GM23338 (cell line): ENCODE data around the gene GABARAPL1. TPM values are rescaled to one million over a fixed set of nuclear protein-coding genes. Genes with fewer than 3 reads are reported as not detected.

Experiments
- ATAC-seq: fragments of 200-7000 bp; cut with Tn5 transposase; 3 replicates; pipeline ENCODE4 v1.9.1; 2020
- DNase-seq: peaks from one replicate; pipeline ENCODE4 v3.0.0-alpha.2; 2015; ENCODE audit warnings: low spot score
- H2AFZ ChIP-seq: fragments of 200-600 bp; sonication (generic); 2 replicates; pipeline ENCODE4 v1.8.0; 2016; ENCODE audit warnings: antibody characterized with exemption, mild to moderate bottlenecking, moderate library complexity
- H3F3A ChIP-seq: fragments of 200-600 bp; sonication (generic); replicated peaks from 2 replicates; pipeline ENCODE4 v1.8.0; 2017; ENCODE audit warnings: antibody characterized with exemption, mixed run types, low read depth
- H3K27ac ChIP-seq: fragments of 200-600 bp; sonication (generic); 2 replicates; pipeline ENCODE4 v1.6.1; 2016; ENCODE audit warnings: low read depth
- H3K27me3 ChIP-seq: fragments of 200-600 bp; sonication (generic); 2 replicates; pipeline ENCODE4 v1.8.0; 2016; ENCODE audit warnings: mild to moderate bottlenecking, mixed run types, moderate library complexity; ENCODE audit not compliant: insufficient read depth
- H3K36me3 ChIP-seq: fragments of 200-600 bp; sonication (generic); 2 replicates; pipeline ENCODE4 v1.8.0; 2016; ENCODE audit warnings: mild to moderate bottlenecking; ENCODE audit not compliant: insufficient read depth
- H3K4me1 ChIP-seq: fragments of 200-600 bp; sonication (generic); 2 replicates; pipeline ENCODE4 v1.8.0; 2016; ENCODE audit warnings: mild to moderate bottlenecking, moderate library complexity; ENCODE audit not compliant: insufficient read depth
- H3K4me2 ChIP-seq: fragments of 200-600 bp; sonication (generic); 2 replicates; pipeline ENCODE4 v1.7.1; 2017; ENCODE audit warnings: mixed run types
- H3K4me3 ChIP-seq: fragments of 200-600 bp; sonication (generic); 2 replicates; pipeline ENCODE4 v1.6.1; 2016; ENCODE audit warnings: mixed run types
- H3K79me2 ChIP-seq: fragments of 200-600 bp; sonication (generic); replicated peaks from 2 replicates; pipeline ENCODE4 v1.8.0; 2017; ENCODE audit warnings: mild to moderate bottlenecking; ENCODE audit not compliant: insufficient read depth
- H3K9me2 ChIP-seq: fragments of 200-600 bp; sonication (generic); 2 replicates; pipeline ENCODE4 v1.8.0; 2017; ENCODE audit not compliant: insufficient read depth
- H4K20me1 ChIP-seq: fragments of 200-600 bp; sonication (generic); replicated peaks from 2 replicates; pipeline ENCODE4 v1.8.0; 2017; ENCODE audit warnings: mild to moderate bottlenecking; ENCODE audit not compliant: insufficient read depth
- H3K27ac Mint-ChIP-seq: 2 replicates; pipeline ENCODE4 v1.8.0; 2020; ENCODE audit warnings: inconsistent platforms, mild to moderate bottlenecking, moderate library complexity, mixed read lengths
- H3K27me3 Mint-ChIP-seq: 3 replicates; pipeline ENCODE4 v1.8.0; 2022; ENCODE audit warnings: low read depth, mild to moderate bottlenecking, moderate library complexity, mixed read lengths, inconsistent platforms; ENCODE audit not compliant: insufficient read depth, poor library complexity
- H3K36me3 Mint-ChIP-seq: 3 replicates; pipeline ENCODE4 v1.8.0; 2021; ENCODE audit warnings: low read depth, mild to moderate bottlenecking, inconsistent platforms, moderate library complexity, mixed read lengths
- H3K4me1 Mint-ChIP-seq: 3 replicates; pipeline ENCODE4 v1.8.0; 2020; ENCODE audit warnings: mild to moderate bottlenecking, inconsistent platforms, mixed read lengths
- H3K4me3 Mint-ChIP-seq: 3 replicates; pipeline ENCODE4 v1.8.0; 2021; ENCODE audit warnings: moderate library complexity, mild to moderate bottlenecking, inconsistent platforms, mixed read lengths
- H3K9me3 Mint-ChIP-seq: 3 replicates; pipeline ENCODE4 v1.8.0; 2020; ENCODE audit warnings: moderate library complexity, mild to moderate bottlenecking, inconsistent platforms, mixed read lengths
- CREB1 ChIP-seq: fragments of 250-450 bp; sonication (Bioruptor Pico); IDR thresholded peaks from 2 replicates; pipeline ENCODE4 v1.5.0; 2020; ENCODE audit warnings: low read depth, mild to moderate bottlenecking, moderate library complexity
- CTCF ChIP-seq, 2 experiments: fragments of 200-600 bp in 1 of 2; sonication (generic) in 1 of 2; conservative IDR thresholded peaks; 2 replicates each; pipeline versions ENCODE4 v1.5.1 to v1.6.1; 2016 to 2017; ENCODE audit warnings: antibody characterized with exemption in 2 of 2, low read depth in 2 of 2, mild to moderate bottlenecking in 2 of 2, moderate library complexity in 1 of 2
- ETS1 ChIP-seq: IDR thresholded peaks from 2 replicates; pipeline ENCODE4 v1.6.1; 2016; ENCODE audit warnings: antibody characterized with exemption
- EZH2 ChIP-seq: fragments of 200-600 bp; sonication (generic); IDR thresholded peaks from one replicate; pipeline ENCODE4 v1.8.0; 2017; ENCODE audit warnings: antibody characterized with exemption, mild to moderate bottlenecking, low read depth; ENCODE audit not compliant: unreplicated experiment
- EZH2phosphoT487 ChIP-seq: fragments of 200-600 bp; sonication (generic); IDR thresholded peaks from one replicate; pipeline ENCODE4 v1.8.1; 2018; ENCODE audit warnings: antibody characterized with exemption; ENCODE audit not compliant: unreplicated experiment
- JUNB ChIP-seq: IDR thresholded peaks from one replicate; pipeline ENCODE4 v1.6.1; 2016; ENCODE audit warnings: antibody characterized with exemption; ENCODE audit not compliant: unreplicated experiment
- NANOG ChIP-seq: IDR thresholded peaks from 2 replicates; pipeline ENCODE4 v1.6.1; 2016; ENCODE audit warnings: antibody characterized with exemption, borderline replicate concordance
- POLR2AphosphoS5 ChIP-seq: IDR thresholded peaks from 2 replicates; pipeline ENCODE4 v1.6.1; 2016; ENCODE audit warnings: antibody characterized with exemption, low read depth
- REST ChIP-seq: IDR thresholded peaks from one replicate; pipeline ENCODE4 v1.6.1; 2018; ENCODE audit warnings: antibody characterized with exemption; ENCODE audit not compliant: unreplicated experiment
- STAT1 ChIP-seq: IDR thresholded peaks from one replicate; pipeline ENCODE4 v1.6.1; 2016; ENCODE audit warnings: antibody characterized with exemption; ENCODE audit not compliant: unreplicated experiment
- ZNF114 ChIP-seq: fragments of 250-450 bp; sonication (Bioruptor Pico); IDR thresholded peaks from 2 replicates; pipeline ENCODE4 v1.5.0; 2020; ENCODE audit warnings: mild to moderate bottlenecking, moderate library complexity
- ZNF331 ChIP-seq: fragments of 250-450 bp; sonication (Bioruptor Pico); IDR thresholded peaks from 2 replicates; pipeline ENCODE4 v1.5.0; 2020; ENCODE audit warnings: low read depth, mild to moderate bottlenecking, moderate library complexity
- ZNF462 ChIP-seq: fragments of 250-450 bp; sonication (Bioruptor Pico); IDR thresholded peaks from 2 replicates; pipeline ENCODE4 v1.5.0; 2020; ENCODE audit warnings: mild to moderate bottlenecking, moderate library complexity
- polyA plus RNA-seq: library from polyadenylated mRNA; unstranded; fragments of >200 nt; fragmentation: Nextera tagmentation; extraction: Ambion mirVana; gene quantifications from 2 replicates; pipeline ENCODE4 v1.2.1, GENCODE V29; 2016
- total RNA-seq: library from RNA; depleted of rRNA; stranded (reverse); fragments of >200 nt; shearing (Covaris generic); gene quantifications from 2 replicates; pipeline ENCODE4 v1.2.3, GENCODE V29; 2014

GABARAPL1 gene
- total and polyA plus RNA-seq, 2 experiments from 2014 or later: 35.7 to 77.8 TPM

GRCh38 chr12:10179776-10180181 lies 32.9 kb upstream of the GABARAPL1 start:
- H3K27ac ChIP-seq: no peak overlapping the region
- no peaks in the 10 kb centered on the region for H3K27me3 ChIP-seq
- H3K4me3 ChIP-seq: no peak overlapping the region
- DNase-seq (no peak), ATAC-seq (no peak)
- no peak for TF ChIP-seq JUNB
- no peak for TF ChIP-seq EZH2phosphoT487
- no peak for TF ChIP-seq CREB1 (CRISPR knock-in tag)
- no peak for TF ChIP-seq CTCF (conservative IDR thresholded peaks at IDR 0.05; ENCODE audit: low read depth in 2 of 2)
- no peak for TF ChIP-seq ZNF462 (CRISPR knock-in tag)
- TF ChIP-seq REST: no peak
- no peak for TF ChIP-seq STAT1
- no peak for TF ChIP-seq ETS1
- TF ChIP-seq ZNF331: no peak
- no peak for TF ChIP-seq ZNF114 (CRISPR knock-in tag)
- no peak for TF ChIP-seq POLR2AphosphoS5
- no peak for TF ChIP-seq EZH2
- no peak for TF ChIP-seq NANOG
- no peaks in the 10 kb centered on the region for H3K36me3 ChIP-seq
- H2AFZ ChIP-seq: peak overlapping the region; percentile 95
- Mint-ChIP-seq H3K27me3 (no peaks in the 10 kb centered on the region), H3K36me3 (no peaks in the 10 kb centered on the region), H3K27ac (no peak overlapping the region), H3K4me3 (no peak overlapping the region), H3K4me1 (peaks cover 7% of the 10 kb centered on the region; the same call in 2 of the 3 replicates), H3K9me3 (no peaks in the 10 kb centered on the region)
- H3F3A ChIP-seq: no peaks in the 10 kb centered on the region
- no peaks in the 10 kb centered on the region for H3K79me2 ChIP-seq
- H3K4me1 ChIP-seq: no peaks in the 10 kb centered on the region
- H3K9me2 ChIP-seq: no peaks in the 10 kb centered on the region
- no peak overlapping the region for H3K4me2 ChIP-seq
- H4K20me1 ChIP-seq: no peaks in the 10 kb centered on the region
